ENCODE measurements around the gene CLHC1.
"Not testable (repeated sequence)": the region's sequence is repeated elsewhere in the genome, so short reads cannot be mapped to it uniquely, and the experiment has no call there.

CLHC1 gene

GRCh38 chr2:55268907-55269644 lies 37.0 kb upstream of the CLHC1 start, which contains the start of gene MTIF2:
Gene MTIF2 (minus strand): TSS chr2:55269231. CDS start chr2:55263858, 5,373 bp downstream.
- H3K4me3 ChIP-seq (ENCODE audit: control insufficient read depth, low read depth, low read length): peak within 1 kb of the TSS; percentile 83
- peak; percentile 9 for TF ChIP-seq CTCF (IDR thresholded peaks at IDR 0.05; ENCODE audit: control insufficient read depth, insufficient read depth, low read depth, low read length, missing control alignments)
- peak; percentile 62 for DNase-seq (ENCODE audit: low read depth)

GRCh38 chr2:55268288-55268906 lies 36.3 kb upstream of the CLHC1 start:
- peak overlapping the region; percentile 83 for H3K4me3 ChIP-seq (ENCODE audit: control insufficient read depth, low read depth, low read length)
- no peak for DNase-seq (ENCODE audit: low read depth)
- no peak for TF ChIP-seq CTCF (IDR thresholded peaks at IDR 0.05; ENCODE audit: control insufficient read depth, insufficient read depth, low read depth, low read length, missing control alignments)

GRCh38 chr2:55259586-55259985 lies 27.5 kb upstream of the CLHC1 start:
- DNase-seq (ENCODE audit: low read depth); H3K4me3 ChIP-seq (ENCODE audit: control insufficient read depth, low read depth, low read length): not testable (repeated sequence)

- TF ChIP-seq CTCF (IDR thresholded peaks at IDR 0.05; ENCODE audit: control insufficient read depth, insufficient read depth, low read depth, low read length, missing control alignments): no peak
- H3K4me3 ChIP-seq (ENCODE audit: control insufficient read depth, low read depth, low read length): no peak overlapping the region
- no peak for DNase-seq (ENCODE audit: low read depth)
Observed at GRCh38 chr2:55252832-55253231, 20.7 kb upstream of the CLHC1 start.

- no peak overlapping the region for H3K4me3 ChIP-seq (ENCODE audit: control insufficient read depth, low read depth, low read length)
- no peak for DNase-seq (ENCODE audit: low read depth)
- no peak for TF ChIP-seq CTCF (IDR thresholded peaks at IDR 0.05; ENCODE audit: control insufficient read depth, insufficient read depth, low read depth, low read length, missing control alignments)
Observed at GRCh38 chr2:55247025-55247424, 14.9 kb upstream of the CLHC1 start.

GRCh38 chr2:55245411-55245810 lies 13.3 kb upstream of the CLHC1 start:
- DNase-seq (ENCODE audit: low read depth): no peak
- H3K4me3 ChIP-seq (ENCODE audit: control insufficient read depth, low read depth, low read length): no peak overlapping the region
- TF ChIP-seq CTCF (IDR thresholded peaks at IDR 0.05; ENCODE audit: control insufficient read depth, insufficient read depth, low read depth, low read length, missing control alignments): no peak

- H3K4me3 ChIP-seq (ENCODE audit: control insufficient read depth, low read depth, low read length): no peak overlapping the region
- DNase-seq (ENCODE audit: low read depth): no peak
- TF ChIP-seq CTCF (IDR thresholded peaks at IDR 0.05; ENCODE audit: control insufficient read depth, insufficient read depth, low read depth, low read length, missing control alignments): no peak
Observed at GRCh38 chr2:55242617-55243016, 10.5 kb upstream of the CLHC1 start.

- not testable (repeated sequence) for DNase-seq (ENCODE audit: low read depth); H3K4me3 ChIP-seq (ENCODE audit: control insufficient read depth, low read depth, low read length)
Observed at GRCh38 chr2:55241582-55241981, 9.5 kb upstream of the CLHC1 start.

Measured in AG09309 (cell line).